ENCODE data around the gene ABHD2. TPM values are rescaled to one million over a fixed set of nuclear protein-coding genes. Genes with fewer than 3 reads are reported as not detected.

Gene ABHD2
- polyA plus RNA-seq, 3 donors: 30.8 to 67.1 (median 37.3) TPM

GRCh38 chr15:89131731-89132130 lies 43.5 kb downstream of the ABHD2 start:
- 0% methylated on average over 2 of the region's 3 CpGs for WGBS (ENCODE audit: insufficient coverage)
- H3K36me3 Mint-ChIP-seq: peaks cover 24 to 29% of the 10 kb centered on the region in 2 donors

More at GRCh38 chr15:89131731-89132130, 43.5 kb downstream of the ABHD2 start:
- Histone ChIP-seq H3K9ac (ENCODE audit: insufficient read depth, low read length, poor library complexity, severe bottlenecking) (no peak overlapping the region), H3K4me3 (replicated peaks in 1 of 3; ENCODE audit: low read depth in 2 of 3, low read length in 3 of 3) (peak overlapping the region in 1 of 3 experiments; percentile 61), H2AFZ (ENCODE audit: insufficient read depth, low read depth, low read length, poor library complexity, severe bottlenecking) (no peak overlapping the region), H3K27me3 (ENCODE audit: control insufficient read depth in 2 of 2, insufficient read depth in 2 of 2, low read length in 2 of 2) (no peaks in the 10 kb centered on the region), H4K20me1 (ENCODE audit: insufficient read depth, low read length) (no peaks in the 10 kb centered on the region), H3K27ac (ENCODE audit: low read depth in 1 of 2, low read length in 2 of 2) (peak overlapping the region in 1 of 2 donors; percentile 92), H3K4me1 (ENCODE audit: control insufficient read depth in 1 of 2, insufficient read depth in 2 of 2, low read length in 2 of 2) (peaks cover 83 to 89% of the 10 kb centered on the region in 2 donors), H3K36me3 (replicated peaks in 1 of 2; ENCODE audit: control insufficient read depth in 1 of 2, insufficient read depth in 2 of 2, low read length in 2 of 2) (peaks cover 0 to 6% of the 10 kb centered on the region in 2 donors), H3K79me2 (ENCODE audit: insufficient read depth, low read length) (peaks cover 54% of the 10 kb centered on the region), H3K4me2 (replicated peaks; ENCODE audit: extremely low read depth, low read length, poor library complexity, severe bottlenecking) (peak overlapping the region; percentile 66), H3K9me3 (replicated peaks in 1 of 2; ENCODE audit: control insufficient read depth in 1 of 2, insufficient read depth in 1 of 2, low read length in 2 of 2) (peaks cover 0 to 4% of the 10 kb centered on the region in 2 donors)
- peak in 1 of 3 donors; percentile 31 for DNase-seq
- no peaks in the 10 kb centered on the region for H3K9me3 Mint-ChIP-seq
- H3K27me3 Mint-ChIP-seq (ENCODE audit: low read depth in 3 of 3): peaks cover 0 to 1% (median 1%) of the 10 kb centered on the region in 3 donors
- intact Hi-C loops (cut with micrococcal nuclease): loop anchor here (5.0 kb wide), 2 partner anchors 36 to 44 kb away; partner anchors contain the start of gene ABHD2 (in 1 of the 2)
- peaks cover 63% of the 10 kb centered on the region for H3K4me1 Mint-ChIP-seq
- peak overlapping the region; percentile 25 to 26 for H3K4me3 Mint-ChIP-seq
- H3K27ac Mint-ChIP-seq: peak overlapping the region in 3 of 7 donors; percentile 97 to 98 (median 97)
- TF ChIP-seq CTCF (IDR thresholded peaks at IDR 0.05): no peak
